ENCODE measurements around the gene ERP44.
"Not testable (repeated sequence)": the region's sequence is repeated elsewhere in the genome, so short reads cannot be mapped to it uniquely, and the experiment has no call there.

ERP44 gene

DNA sequence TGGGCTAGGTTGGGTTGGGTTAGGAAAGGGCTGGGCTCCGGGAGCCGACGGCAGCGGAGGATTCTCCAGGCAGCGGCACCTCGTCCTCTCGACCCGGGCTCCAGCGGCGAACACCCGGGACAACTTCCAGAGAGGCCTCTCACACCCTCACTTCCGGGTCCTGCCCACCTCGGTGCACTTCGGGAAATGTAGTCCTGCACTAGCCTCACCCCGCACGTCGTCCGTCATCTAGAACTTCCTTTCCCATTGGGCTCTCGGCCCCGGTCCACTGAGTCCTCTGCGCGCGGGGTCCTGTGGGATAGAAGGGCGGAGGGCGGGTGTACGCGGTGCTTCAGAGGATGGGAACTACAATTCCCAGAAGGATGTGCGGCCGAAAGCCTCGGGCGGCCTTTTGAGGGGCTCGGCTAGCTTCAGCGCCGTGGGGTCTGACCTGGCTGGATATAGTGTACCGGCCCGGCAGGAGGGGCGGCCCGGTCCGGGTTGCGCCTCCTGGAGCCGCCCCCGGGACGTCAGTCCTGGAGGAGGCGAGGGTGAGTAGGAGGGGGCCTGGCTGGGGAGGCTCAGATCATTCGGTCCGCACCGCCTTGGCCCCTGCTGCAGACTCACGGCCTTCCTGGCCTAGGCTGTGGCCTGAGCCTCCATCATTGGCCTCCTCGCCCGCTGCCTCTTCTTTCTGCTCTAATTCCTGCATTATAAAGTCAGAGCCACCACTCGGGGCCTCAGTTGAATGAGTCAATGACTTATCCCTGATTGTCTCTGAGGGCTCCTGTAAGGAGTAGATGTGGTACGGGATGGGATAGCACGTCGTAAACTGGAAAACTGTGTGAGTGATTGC, at the start of gene ERP44, which contains the start of gene INVS:
Gene ERP44, minus strand, starts transcription at position 114 of the 835 bp plus-strand sequence. CDS start 160 bp downstream, outside the sequence.
Gene INVS, plus strand, starts transcription at position 357 of the 835 bp plus-strand sequence. CDS start 5,279 bp downstream, outside the sequence.
- DNase-seq: peak; percentile 95

DNA sequence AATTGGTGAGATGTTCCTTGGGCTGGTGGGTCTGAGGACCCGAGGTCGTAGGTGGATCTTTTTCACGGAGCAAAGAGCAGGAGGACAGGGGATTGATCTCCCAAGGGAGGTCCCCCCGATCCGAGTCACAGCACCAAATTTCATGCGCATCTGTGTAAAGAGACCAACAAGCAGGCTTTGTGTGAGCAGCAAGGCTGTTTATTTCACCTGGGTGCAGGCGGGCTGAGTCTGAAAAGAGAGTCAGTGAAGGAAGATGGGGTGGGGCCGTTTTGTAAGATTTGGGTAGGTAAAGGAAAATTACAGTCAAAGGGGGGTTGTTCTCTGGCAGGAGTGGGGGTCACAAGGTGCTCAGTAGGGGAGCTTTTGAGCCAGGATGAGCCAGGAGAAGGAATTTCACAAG, 47.2 kb upstream of the ERP44 start:
- not testable (repeated sequence) for DNase-seq

DNA sequence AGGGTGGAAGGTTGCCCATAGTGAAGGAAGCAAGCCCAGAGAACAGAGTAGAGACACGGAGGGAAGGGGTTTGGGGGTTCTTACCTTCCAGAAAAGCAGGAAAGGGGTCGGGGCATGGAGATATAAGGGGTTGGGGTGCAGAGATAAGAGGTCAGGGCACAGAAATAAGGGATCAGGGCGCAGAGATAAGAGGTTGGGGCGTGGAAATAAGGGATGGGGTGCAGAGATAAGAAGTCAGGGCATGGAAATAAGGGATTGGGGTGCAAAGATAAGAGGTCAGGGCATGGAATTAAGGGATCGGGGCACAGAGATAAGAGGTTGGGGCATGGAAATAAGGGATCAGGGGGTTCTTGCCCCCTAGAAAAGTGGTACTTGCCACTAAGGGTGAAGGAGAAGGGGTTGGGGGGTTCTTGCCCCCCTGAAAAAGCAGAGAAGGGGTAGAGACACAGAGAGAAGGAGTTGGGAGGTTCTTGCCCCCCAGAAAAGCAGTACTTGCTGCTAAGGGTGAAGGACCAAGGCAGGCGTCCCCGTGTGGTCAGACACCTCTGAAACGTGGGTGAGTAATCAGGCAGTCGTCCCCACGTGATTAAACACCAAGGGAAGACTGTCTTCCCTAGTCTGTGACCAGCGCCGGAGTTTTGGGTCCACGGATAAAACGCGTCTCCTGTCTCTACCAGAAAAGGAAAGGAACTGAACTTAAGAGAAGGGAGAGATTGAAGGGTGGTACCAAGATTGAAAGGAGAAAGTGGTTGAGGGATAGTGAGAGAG, 46.6 kb upstream of the ERP44 start:
- DNase-seq: not testable (repeated sequence)

GRCh38 chr9:100141862-100142261, 43.1 kb upstream of the ERP44 start:
- DNase-seq: not testable (repeated sequence)

DNA sequence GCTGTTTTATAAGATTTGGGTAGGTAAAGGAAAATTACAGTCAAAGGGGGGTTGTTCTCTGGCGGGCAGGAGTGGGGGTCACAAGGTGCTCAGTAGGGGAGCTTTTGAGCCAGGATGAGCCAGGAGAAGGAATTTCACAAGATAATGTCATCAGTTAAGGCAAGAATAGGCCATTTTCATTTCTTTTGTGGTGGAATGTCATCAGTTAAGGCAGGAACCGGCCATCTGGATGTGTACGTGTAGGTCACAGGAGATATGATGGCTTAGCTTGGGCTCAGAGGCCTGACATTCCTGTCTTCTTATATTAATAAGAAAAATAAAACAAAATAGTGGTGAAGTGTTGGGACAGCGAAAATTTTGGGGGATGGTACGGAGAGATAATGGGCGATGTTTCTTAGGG, 41.5 kb upstream of the ERP44 start:
- DNase-seq: not testable (repeated sequence)

DNA sequence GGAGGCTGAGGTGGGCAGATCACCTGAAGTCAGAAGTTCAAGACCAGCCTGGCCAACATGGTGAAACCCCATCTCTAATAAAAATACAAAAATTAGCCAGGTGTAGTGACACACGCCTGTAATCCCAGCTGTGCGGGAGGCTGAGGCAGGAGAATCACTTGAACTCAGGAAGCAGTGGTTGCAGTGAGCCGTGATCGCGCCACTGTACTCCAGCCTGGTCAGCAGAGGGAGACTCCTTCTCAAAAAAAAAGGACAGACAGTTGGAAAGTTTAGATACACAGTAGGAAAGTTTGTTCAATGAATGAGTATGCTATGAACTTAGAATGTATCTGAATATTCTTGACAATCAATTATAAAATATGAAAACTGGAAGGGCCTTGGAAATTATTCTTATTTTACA, 38.0 kb upstream of the ERP44 start:
- not testable (repeated sequence) for DNase-seq

- no peak for DNase-seq
These were observed 35.9 kb upstream of the ERP44 start for GRCh38 chr9:100134731-100135130.

DNA sequence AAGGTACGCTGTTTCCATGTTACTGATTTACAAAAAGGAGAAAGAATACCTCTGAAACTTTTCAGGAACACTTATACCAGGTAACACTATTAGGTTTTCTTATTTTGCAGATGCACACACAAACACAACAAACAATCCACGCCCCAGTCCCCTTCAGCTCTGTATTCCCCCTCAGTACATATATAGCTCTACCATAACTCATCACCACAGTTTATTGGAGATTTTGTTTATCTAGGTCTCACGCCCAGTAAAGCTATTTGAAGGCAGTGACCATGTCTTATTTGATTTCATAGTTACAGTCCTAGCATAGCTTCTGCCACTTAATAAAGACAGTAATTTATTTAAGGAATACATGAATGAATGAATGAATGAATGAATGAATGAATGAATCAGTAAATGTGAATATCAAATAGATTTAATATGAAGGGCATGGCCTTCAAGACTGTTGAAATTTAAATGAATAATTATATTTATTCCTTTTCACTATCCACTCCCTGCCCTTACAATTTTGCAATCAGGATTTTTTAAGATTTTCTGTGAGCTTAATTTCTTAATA, 33.2 kb upstream of the ERP44 start:
- no peak for DNase-seq

- DNase-seq: no peak
These were observed 32.4 kb upstream of the ERP44 start for GRCh38 chr9:100131216-100131615.

DNA sequence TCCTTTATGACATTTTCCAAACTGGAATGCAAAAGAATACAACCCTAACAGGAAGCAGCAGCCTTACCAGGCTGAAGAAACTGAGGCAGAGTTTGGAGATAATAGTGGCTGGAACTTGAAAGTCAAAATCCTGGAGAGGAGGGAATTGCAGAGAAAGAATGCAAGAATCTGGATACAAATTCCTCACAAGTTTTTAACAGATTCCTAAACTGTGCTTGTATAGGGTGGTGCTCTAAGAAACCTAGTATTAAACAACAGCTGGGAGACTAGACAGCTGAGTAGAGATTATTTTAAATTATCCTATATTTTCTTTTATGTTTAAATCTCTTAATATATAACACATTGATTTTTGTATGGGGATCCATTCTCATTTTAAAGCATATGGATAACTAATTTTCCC, 31.0 kb upstream of the ERP44 start:
- DNase-seq: no peak

- DNase-seq: no peak
These were observed 27.6 kb upstream of the ERP44 start for GRCh38 chr9:100126423-100126822.

GRCh38 chr9:100125910-100126309, 27.1 kb upstream of the ERP44 start:
- no peak for DNase-seq

DNA sequence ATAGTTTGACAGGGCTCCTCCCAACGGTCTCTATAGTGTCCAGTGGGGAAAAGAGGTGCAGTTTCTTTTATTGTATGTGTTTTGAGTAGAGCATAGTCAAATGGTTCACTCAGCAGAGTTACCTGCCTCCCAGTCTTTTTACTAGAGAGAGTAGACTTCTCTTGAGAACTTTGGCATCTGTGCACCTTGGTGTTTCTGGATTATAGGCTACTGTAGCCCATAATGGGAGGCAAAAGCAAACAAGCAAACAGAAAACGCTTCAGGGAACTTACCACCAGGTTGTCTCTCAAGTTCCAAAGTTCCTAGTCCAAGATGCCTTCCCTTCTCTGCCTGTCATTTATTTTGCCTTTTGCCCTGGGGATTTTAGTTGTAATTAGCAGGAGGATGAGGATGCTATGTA, 26.4 kb upstream of the ERP44 start:
- DNase-seq: no peak

DNA sequence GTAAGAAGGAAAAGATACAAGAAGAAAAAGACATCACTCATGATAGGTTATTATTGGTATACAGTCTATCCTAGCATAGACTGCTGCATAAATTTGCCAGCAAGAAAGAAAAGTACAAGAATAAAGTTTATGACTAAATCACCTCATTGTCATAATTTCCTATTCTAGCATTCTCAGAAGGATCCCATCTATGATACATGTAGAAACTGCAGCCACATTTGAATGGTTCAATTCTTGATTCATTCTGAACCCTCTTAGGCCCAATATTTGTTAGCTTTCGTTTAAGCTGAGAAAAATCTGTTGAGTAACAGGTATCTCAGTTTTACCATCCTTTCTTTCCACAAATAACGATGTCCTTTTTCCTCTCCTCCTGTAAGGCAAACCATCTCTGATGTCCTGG, 21.5 kb upstream of the ERP44 start:
- DNase-seq: no peak

- DNase-seq: no peak
These were observed 18.5 kb upstream of the ERP44 start for GRCh38 chr9:100117316-100117715.

- no peak for DNase-seq
These were observed 14.0 kb upstream of the ERP44 start for GRCh38 chr9:100112677-100113336.

- DNase-seq: no peak
These were observed 12.4 kb upstream of the ERP44 start for GRCh38 chr9:100111235-100111634.

GRCh38 chr9:100108559-100108958, 9.8 kb upstream of the ERP44 start:
- DNase-seq: no peak

- no peak for DNase-seq
These were observed 7.8 kb upstream of the ERP44 start for GRCh38 chr9:100106616-100107015.

DNA sequence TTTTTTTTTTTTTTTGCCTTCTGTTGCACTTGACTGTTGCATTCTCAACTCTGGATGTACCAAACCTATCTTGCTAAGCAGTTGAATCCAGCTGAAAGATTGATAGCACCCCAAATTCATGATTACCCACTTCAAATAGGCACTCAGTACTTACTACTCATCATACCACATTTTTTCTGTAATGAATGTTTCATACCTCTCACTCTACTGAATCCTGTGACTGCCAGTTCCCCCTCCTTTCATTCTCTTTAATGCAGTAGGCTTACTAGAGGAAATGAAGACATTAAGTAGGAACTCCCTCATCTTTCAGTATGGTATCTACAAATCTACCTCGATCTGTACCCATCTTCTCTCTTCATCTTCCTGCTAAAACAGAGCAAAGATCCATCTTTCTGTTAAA, 7.1 kb upstream of the ERP44 start:
- no peak for DNase-seq

DNA sequence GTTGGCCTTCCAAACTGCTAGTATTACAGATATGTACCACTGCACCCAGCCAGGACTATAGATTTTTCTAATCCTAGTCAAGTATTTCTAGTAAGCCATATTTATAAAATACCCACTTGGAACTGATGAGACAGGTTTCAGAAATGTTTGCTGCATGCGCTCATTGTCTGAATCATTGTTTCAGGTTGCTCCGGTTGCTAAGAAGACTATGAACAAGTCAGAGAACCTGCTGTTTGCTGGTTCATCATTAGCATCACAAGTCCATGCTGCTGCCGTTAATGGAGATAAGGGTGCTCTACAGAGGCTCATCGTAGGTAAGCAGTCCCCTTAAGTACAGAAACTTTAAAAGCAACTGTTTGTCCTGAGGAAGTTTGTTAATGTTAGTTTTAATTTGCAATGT, 5.5 kb upstream of the ERP44 start:
- DNase-seq: no peak

DNA sequence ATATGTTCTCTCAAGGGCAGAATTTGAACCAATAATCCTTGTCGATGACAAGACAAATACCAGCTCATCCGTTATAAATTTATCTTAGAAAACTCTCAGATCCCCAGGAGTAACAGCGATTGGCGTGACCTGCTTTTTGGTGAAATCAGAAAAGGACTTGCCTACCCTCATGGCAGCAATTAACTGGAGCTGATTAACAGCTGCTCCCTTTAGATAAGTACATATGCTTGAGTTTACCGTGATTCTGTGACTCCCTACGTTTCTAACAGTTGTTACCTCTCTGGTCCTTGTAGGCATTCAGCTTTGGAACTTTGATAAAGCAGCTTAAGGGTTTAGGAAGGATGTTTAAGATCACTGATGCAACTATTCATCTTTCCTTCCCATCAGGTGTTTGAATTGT, 2.8 kb upstream of the ERP44 start:
- DNase-seq: no peak

- DNase-seq: no peak
These were observed 1.4 kb upstream of the ERP44 start for GRCh38 chr9:100100146-100100667.
